PC-9 (cell line): ENCODE data around the gene CAND1. TPM values are rescaled to one million over a fixed set of nuclear protein-coding genes. Genes with fewer than 3 reads are reported as not detected.

ENCODE experiments used
- Bru-seq: library from RNA; stranded (reverse); fragments of 400-500 nt; gene quantifications from one replicate; lab custom pipeline; 2021; lab: Mats Ljungman, UMichigan
- BruChase-seq, 2 experiments: library from RNA; stranded (reverse); fragments of 400-500 nt; gene quantifications; one replicate each; lab custom pipeline; 2021; lab: Mats Ljungman, UMichigan
- BruUV-seq: library from RNA; stranded (reverse); fragments of 400-500 nt; replicated peaks from 2 replicates; lab custom pipeline; 2021; lab: Mats Ljungman, UMichigan
- CTCF ChIA-PET: fragments of 300-600 bp; sonication (Branson Sonifier 250); formaldehyde crosslinking; loops from one replicate; lab custom pipeline; 2022; ENCODE audit warnings: antibody characterized with exemption; lab: Charles Lee
- POLR2A ChIA-PET: fragments of 300-600 bp; sonication (Branson Sonifier 250); formaldehyde crosslinking; loops from one replicate; lab custom pipeline; 2022; ENCODE audit warnings: antibody characterized with exemption; ENCODE audit not compliant: unreplicated experiment; lab: Charles Lee
- DNase-seq, 2 experiments: peaks; one replicate each; pipeline versions ENCODE4 v3.0.0 to v3.0.0-alpha.2; 2015 to 2022; ENCODE audit warnings: mixed read lengths in 1 of 2
- H2AFZ ChIP-seq: fragments of 200-600 bp; sonication (generic); 2 replicates; pipeline ENCODE4 v1.8.1; 2017; ENCODE audit warnings: antibody characterized with exemption
- H3F3A ChIP-seq: fragments of 200-600 bp; sonication (generic); 2 replicates; pipeline ENCODE4 v1.8.1; 2017; ENCODE audit warnings: antibody characterized with exemption, mild to moderate bottlenecking, low read depth; ENCODE audit not compliant: insufficient read depth
- H3K27ac ChIP-seq: fragments of 200-600 bp; sonication (generic); 2 replicates; pipeline ENCODE4 v1.6.1; 2016; ENCODE audit warnings: mixed run types
- H3K27me3 ChIP-seq: fragments of 200-600 bp; sonication (generic); 2 replicates; pipeline ENCODE4 v1.6.1; 2016; ENCODE audit warnings: low read depth, mixed run types; ENCODE audit not compliant: insufficient read depth
- H3K36me3 ChIP-seq: fragments of 200-600 bp; sonication (generic); 2 replicates; pipeline ENCODE4 v1.6.1; 2016; ENCODE audit warnings: low read depth, mixed run types
- H3K4me1 ChIP-seq: fragments of 200-600 bp; sonication (generic); replicated peaks from 2 replicates; pipeline ENCODE4 v1.6.1; 2016; ENCODE audit warnings: mixed run types; ENCODE audit not compliant: insufficient read depth
- H3K4me2 ChIP-seq: fragments of 200-600 bp; sonication (generic); 2 replicates; pipeline ENCODE4 v1.6.1; 2017; ENCODE audit warnings: mixed run types
- H3K4me3 ChIP-seq: fragments of 200-600 bp; sonication (generic); 2 replicates; pipeline ENCODE4 v1.6.1; 2016; ENCODE audit warnings: mixed run types
- H3K79me2 ChIP-seq: fragments of 200-600 bp; sonication (generic); 2 replicates; pipeline ENCODE4 v1.6.1; 2017; ENCODE audit warnings: low read depth, mixed run types
- H3K9me2 ChIP-seq: fragments of 200-600 bp; sonication (generic); 2 replicates; pipeline ENCODE4 v1.8.1; 2017; ENCODE audit warnings: mild to moderate bottlenecking; ENCODE audit not compliant: insufficient read depth
- H3K9me3 ChIP-seq: fragments of 200-600 bp; sonication (generic); 2 replicates; pipeline ENCODE4 v1.8.1; 2016; ENCODE audit warnings: low read depth; ENCODE audit not compliant: insufficient read depth
- H4K20me1 ChIP-seq: fragments of 200-600 bp; sonication (generic); 2 replicates; pipeline ENCODE4 v1.8.1; 2017; ENCODE audit not compliant: insufficient read depth
- CTCF ChIP-seq: fragments of 200-600 bp; sonication (generic); conservative IDR thresholded peaks from 2 replicates; pipeline ENCODE4 v1.6.1; 2017; ENCODE audit warnings: mixed run types, antibody characterized with exemption, mild to moderate bottlenecking, moderate library complexity
- EZH2 ChIP-seq: fragments of 200-600 bp; sonication (generic); IDR thresholded peaks from 2 replicates; pipeline ENCODE4 v1.8.0; 2017; ENCODE audit warnings: antibody characterized with exemption, low read depth
- intact Hi-C: fragments of 100-400 bp; cut with micrococcal nuclease; formaldehyde crosslinking; loops from one replicate; pipeline ENCODE4 v1.10.0; 2022; ENCODE audit not compliant: unreplicated experiment
- long read RNA-seq: library from polyadenylated mRNA; stranded (forward); transcript quantifications from one replicate; pipeline ENCODE4 v2.0.0, GENCODE V29; 2022
- total RNA-seq: library from RNA; stranded (reverse); gene quantifications from 2 replicates; pipeline ENCODE4 v1.2.3, GENCODE V29; 2021

CAND1 gene
- total RNA-seq (163 and 169 TPM in 2 replicates), Bru-seq, nascent RNA (percentile 95 among the genes with signal in this experiment), BruChase-seq, experiment 1, labeled RNA remaining after a 2-hour chase (percentile 94 among the genes with signal in this experiment), BruChase-seq, experiment 2, labeled RNA remaining after a 6-hour chase (percentile 96 among the genes with signal in this experiment)
- long read RNA-seq, full-length matches to known transcripts: 118 of 146 reads
- long read RNA-seq, partial matches to known transcripts: 15 of 146 reads
- long read RNA-seq, other reads (novel, unspliced or antisense): 13 of 146 reads

- BruUV-seq: no TSS peak
Measured at GRCh38 chr12:67268896-67269632, at the start of gene CAND1. Gene CAND1 (plus strand): TSS chr12:67269358. CDS start chr12:67269718, 360 bp downstream.

GRCh38 chr12:67220065-67220464 is 49.1 kb upstream of the CAND1 start:
- Histone ChIP-seq H3K4me1 (no peaks in the 10 kb centered on the region), H3K9me2 (no peaks in the 10 kb centered on the region), H3K4me2 (no peak overlapping the region), H3K9me3 (no peaks in the 10 kb centered on the region), H3K4me3 (no peak overlapping the region), H3K27me3 (no peaks in the 10 kb centered on the region), H3F3A (no peaks in the 10 kb centered on the region), H4K20me1 (no peaks in the 10 kb centered on the region), H3K27ac (no peak overlapping the region), H2AFZ (no peak overlapping the region), H3K79me2 (no peaks in the 10 kb centered on the region), H3K36me3 (no peaks in the 10 kb centered on the region)
- POLR2A ChIA-PET: no interaction called here
- peak; percentile 52 for TF ChIP-seq CTCF
- TF ChIP-seq EZH2: no peak
- CTCF ChIA-PET: interaction anchor here (0.7 kb wide), 1 partner anchor 49 kb away, joined by 3 read pairs; no protein-coding TSS in a partner anchor
- intact Hi-C loops: loop anchor here (5.0 to 10.0 kb wide), 2 partner anchors 155 to 358 kb away; no protein-coding TSS in a partner anchor
- BruUV-seq: no TSS peak
- DNase-seq: peak in 1 of 2 experiments; percentile 13

More at GRCh38 chr12:67268896-67269632, at the start of gene CAND1:
- peak within 1 kb of the TSS; percentile 96 for H3K4me3 ChIP-seq
- ChIA-PET CTCF (no interaction called here), POLR2A (interaction anchor here (0.5 to 1.0 kb wide), 12 partner anchors 16 to 1416 kb away, joined by 3 to 6 read pairs (median 5); no protein-coding TSS in a partner anchor)
- H4K20me1 ChIP-seq: peaks cover 29% of the 10 kb centered on the region
- peak within 1 kb of the TSS; percentile 90 for H2AFZ ChIP-seq
- no peaks in the 10 kb centered on the region for H3K27me3 ChIP-seq
- H3F3A ChIP-seq: peaks cover 15% of the 10 kb centered on the region
- peaks cover 31% of the 10 kb centered on the region for H3K4me1 ChIP-seq
- H3K9me3 ChIP-seq: peaks cover 5% of the 10 kb centered on the region
- H3K9me2 ChIP-seq: no peaks in the 10 kb centered on the region
- peak within 1 kb of the TSS; percentile 93 for H3K27ac ChIP-seq
- H3K79me2 ChIP-seq: peaks cover 45% of the 10 kb centered on the region
- intact Hi-C loops: loop anchor here (5.0 kb wide), 1 partner anchor 202 kb away; no protein-coding TSS in a partner anchor
- peaks cover 3% of the 10 kb centered on the region for H3K36me3 ChIP-seq
- TF ChIP-seq CTCF: no peak
- TF ChIP-seq EZH2: no peak
- peak within 1 kb of the TSS; percentile 96 for H3K4me2 ChIP-seq
- peak; percentile 93 to 96 for DNase-seq

DNA sequence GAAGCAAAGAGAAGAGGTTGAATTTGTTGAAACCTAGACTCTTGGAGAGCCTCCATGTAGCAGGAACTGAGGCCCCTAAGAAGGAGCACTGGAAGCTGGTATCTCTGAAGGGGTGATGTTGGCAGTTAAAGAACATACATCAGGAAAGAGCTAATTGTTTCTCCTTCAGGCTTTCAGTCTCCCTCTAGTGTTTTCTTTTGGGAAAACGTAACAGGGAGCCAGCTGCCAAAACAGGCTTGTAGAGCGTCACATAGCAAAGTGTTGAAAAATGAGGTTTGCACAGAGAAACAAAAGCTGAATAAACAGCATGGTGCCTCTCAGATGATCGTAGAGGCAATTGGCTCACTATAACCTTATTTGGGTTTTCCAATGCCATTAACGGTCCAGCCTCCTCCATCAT is 46.9 kb upstream of the CAND1 start:
- peak in 1 of 2 experiments; percentile 4 for DNase-seq
- H3K27ac ChIP-seq: no peak overlapping the region
- H3K4me2 ChIP-seq: no peak overlapping the region
- no peaks in the 10 kb centered on the region for H3K27me3 ChIP-seq
- H3K4me1 ChIP-seq: no peaks in the 10 kb centered on the region
- POLR2A ChIA-PET: interaction anchor here (0.6 kb wide), 1 partner anchor 1074 kb away, joined by 6 read pairs; no protein-coding TSS in a partner anchor
- H3F3A ChIP-seq: no peaks in the 10 kb centered on the region
- CTCF ChIA-PET: interaction anchor here (0.7 to 1.1 kb wide), 4 partner anchors 8 to 513 kb away, joined by 3 to 7 read pairs (median 4); no protein-coding TSS in a partner anchor
- no peaks in the 10 kb centered on the region for H4K20me1 ChIP-seq
- H3K79me2 ChIP-seq: no peaks in the 10 kb centered on the region
- H2AFZ ChIP-seq: no peak overlapping the region
- TF ChIP-seq EZH2 (no peak), CTCF (peak; percentile 60; the same call in 1 of the 2 replicates)
- no TSS peak for BruUV-seq
- no peak overlapping the region for H3K4me3 ChIP-seq
- intact Hi-C loops: loop anchor here (2.0 to 10.0 kb wide), 3 partner anchors 158 to 534 kb away; no protein-coding TSS in a partner anchor
- H3K9me2 ChIP-seq: no peaks in the 10 kb centered on the region
- H3K9me3 ChIP-seq: no peaks in the 10 kb centered on the region
- no peaks in the 10 kb centered on the region for H3K36me3 ChIP-seq
